HG03575 (cell line): Measurements from ENCODE around the gene HOXC9.

ENCODE experiments used
- ATAC-seq: cut with Tn5 transposase; IDR thresholded peaks from one replicate; pipeline ENCODE4 v1.9.1; 2021; ENCODE audit not compliant: unreplicated experiment, insufficient number of reproducible peaks, low FRiP score; ENCODE audit errors: extremely low read depth

Gene HOXC9

DNA sequence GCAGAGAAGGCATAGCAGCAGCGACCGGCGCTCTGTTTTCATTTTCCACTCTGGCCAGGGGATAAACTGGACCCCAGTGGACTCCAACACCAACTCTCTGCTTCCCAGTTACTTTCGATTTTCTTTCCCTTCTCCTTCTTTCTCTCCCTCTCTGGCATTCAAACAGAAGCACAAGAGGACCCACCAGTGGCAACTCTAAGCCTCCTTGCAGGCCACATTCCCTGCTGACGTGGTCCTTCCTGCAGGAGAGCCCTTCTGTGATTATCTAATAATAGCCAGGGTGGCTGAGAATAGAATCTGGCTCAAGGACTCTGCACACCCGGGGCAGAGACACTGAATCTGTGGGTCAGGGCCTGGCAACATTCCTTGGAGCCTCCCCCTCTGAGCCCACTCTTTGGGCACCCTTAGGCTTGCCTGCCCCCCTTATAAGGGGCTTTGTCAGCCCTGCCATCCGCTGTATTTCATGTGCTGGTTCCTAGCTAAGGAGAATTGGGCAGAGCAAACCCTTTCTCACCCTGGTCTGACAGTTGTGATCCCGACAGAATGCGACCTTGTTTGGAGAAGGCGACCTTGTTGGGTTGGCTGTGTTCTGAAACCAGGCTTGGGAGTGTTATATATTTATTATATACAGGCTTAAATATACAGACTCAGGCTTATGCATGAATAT, 20.1 kb downstream of the HOXC9 start:
- ATAC-seq: no peak

DNA sequence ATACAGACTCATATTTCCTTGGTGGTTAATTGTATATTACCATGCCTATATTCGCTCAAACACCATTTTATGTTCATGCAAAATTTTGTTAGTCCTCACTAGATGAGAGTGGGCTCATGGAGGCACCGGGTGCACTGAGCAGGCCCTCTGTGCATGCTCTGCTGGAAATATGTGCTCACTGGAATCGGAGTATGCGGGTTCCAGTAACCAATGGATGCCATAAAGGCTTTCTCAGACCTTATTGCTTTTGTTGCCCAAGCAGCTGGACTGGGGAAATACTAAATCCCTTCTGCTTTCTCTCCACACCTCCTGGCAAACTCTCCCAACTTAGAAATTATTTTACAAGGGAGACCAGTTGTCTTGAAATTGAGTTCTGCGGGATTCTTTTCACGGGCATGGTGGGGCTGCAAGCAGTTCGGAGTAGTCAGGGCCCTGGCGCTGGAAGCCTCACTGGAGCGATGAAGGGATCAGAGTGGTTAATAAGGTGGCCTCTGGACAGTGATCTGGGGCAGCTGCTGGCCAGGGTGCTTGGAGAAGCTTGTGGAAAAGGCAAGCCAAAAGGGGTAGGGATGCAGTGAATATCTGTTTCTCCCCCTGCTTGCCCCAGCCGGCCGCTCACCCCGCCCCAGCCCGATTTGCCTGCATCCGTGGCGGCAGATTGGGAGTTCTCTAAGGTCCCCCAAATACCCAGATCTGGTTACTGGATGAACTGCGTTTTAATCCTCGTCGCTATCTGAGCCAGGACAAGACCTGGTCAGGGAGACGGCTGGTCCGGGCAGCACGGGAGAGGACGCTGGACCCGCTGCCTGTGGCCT, 20.8 kb downstream of the HOXC9 start:
- no peak for ATAC-seq

DNA sequence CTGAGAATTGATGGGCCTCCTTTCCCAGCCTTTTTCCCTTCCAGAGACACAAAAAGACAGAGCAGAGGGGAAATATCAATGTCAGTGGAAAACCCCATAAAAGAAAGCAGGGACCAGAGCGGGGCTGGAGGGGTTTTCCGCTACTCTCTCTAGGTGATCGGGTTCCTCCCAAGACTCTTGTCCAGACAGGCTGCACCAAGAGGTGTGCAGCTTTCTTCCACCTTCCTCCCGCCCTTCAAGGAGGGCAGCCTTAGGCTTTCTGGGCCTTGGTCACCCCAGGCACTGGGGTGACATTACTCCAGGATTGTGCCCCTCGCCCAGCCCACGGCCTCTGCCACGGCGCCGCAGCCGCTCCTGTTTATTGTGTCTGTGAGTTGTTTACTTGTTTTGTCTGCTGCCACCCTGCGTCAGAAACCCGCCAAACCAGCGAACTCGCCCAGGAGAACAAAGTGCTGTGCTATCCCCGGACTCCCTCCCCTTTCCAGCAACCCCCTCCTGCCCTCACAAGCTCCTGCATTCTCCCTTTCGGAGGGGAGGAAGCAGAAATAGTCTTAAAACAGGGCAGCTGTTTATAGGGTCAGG, 21.6 kb downstream of the HOXC9 start:
- no peak for ATAC-seq

- no peak for ATAC-seq
Measured at GRCh38 chr12:54022960-54023884, 23.3 kb downstream of the HOXC9 start.

DNA sequence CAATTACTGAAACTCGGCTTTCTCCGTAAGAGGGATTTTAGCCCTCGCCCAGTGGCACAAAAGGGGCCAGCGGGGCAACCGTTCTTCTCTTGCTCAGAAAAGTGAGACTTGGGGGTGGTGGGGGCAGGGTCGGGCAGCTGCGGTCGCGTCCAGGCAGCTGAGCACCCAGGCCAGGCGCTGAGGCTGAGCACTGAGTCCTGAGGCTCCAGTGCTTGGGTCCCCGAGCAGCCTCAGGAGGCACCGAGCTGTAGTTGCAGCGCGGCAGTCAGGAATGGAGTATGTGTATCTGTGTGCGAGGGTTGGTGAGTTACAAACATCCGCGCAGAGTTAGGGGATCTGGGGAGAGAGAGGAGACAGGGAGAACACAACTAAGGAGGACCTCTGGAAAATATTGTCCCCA, 24.2 kb downstream of the HOXC9 start:
- ATAC-seq: no peak

DNA sequence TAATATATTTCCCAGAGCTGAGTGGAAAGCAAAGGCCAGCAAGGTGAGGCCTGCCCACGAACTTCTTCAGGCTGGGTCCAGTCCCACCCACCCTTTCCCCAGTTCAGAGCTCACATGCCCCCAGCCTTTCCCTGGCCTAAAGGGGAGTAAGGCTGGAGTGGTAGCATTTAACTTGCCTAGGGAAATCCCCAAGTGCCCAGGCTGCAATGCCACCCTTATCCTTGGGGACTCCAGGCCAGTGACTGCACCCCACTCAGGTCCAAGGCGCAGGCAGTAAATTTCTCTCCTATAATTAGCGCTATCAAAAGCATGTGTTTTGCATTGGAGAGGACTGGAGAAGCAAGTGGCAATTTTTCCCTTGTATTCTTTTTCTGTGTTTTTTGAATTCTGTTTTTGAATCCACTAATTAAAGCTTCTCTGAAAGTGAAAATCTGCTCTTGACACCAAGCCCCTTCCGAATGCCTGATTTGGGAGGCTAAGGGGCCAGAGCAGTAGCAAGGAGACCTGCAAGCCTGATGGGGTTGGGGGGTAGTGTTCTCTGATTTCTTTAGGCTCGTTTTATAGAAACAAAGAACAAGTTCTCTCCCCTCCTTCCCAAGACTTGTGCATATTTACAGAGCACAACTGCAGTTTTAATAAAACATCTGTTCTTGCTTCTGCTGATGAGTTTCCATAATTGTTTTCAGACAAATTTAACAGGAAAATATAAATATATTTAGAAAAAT, 24.8 kb downstream of the HOXC9 start:
- no peak for ATAC-seq

DNA sequence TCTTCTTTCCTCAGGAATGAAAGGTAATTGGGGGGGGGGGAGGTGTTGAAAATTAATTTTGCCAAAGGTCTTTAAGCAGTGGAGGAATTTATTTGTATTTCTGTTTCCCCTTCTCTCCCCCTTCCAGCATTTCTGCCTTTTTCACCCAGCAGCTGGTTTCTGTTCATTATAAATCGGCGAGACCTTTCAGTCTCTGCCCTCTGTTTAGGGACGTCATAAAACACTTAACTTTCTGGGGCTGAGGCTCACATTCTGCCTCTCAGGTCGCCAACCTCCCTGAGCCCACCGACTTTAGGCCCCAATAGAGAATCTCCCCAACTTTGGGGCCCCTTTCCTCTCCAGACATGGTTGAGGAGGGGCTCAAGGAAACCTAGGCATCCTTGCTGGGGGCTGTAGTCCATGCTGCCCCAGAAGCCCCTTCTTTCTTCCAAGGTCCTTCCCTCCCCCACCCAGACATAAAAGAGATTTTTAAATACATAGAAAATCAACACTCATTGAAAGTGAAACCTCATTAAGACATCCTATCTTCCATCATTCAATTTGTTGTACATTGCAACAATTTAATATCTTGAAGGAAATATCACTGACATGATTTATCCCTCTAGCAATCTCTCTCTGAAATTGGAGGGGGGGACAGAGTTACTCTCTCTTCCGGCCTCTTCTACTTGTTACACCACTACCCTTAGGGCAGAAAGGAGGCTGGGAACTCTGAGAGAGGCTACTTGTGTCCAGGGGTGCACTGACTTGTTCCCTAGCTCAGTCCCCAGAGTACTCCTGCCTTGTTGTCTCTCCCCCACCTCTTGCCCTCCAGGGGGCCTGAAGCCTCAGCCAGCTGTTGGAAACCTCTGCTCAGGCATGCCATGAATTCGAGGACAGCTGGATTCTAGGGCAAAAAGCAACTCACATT, 25.8 kb downstream of the HOXC9 start:
- ATAC-seq: no peak

DNA sequence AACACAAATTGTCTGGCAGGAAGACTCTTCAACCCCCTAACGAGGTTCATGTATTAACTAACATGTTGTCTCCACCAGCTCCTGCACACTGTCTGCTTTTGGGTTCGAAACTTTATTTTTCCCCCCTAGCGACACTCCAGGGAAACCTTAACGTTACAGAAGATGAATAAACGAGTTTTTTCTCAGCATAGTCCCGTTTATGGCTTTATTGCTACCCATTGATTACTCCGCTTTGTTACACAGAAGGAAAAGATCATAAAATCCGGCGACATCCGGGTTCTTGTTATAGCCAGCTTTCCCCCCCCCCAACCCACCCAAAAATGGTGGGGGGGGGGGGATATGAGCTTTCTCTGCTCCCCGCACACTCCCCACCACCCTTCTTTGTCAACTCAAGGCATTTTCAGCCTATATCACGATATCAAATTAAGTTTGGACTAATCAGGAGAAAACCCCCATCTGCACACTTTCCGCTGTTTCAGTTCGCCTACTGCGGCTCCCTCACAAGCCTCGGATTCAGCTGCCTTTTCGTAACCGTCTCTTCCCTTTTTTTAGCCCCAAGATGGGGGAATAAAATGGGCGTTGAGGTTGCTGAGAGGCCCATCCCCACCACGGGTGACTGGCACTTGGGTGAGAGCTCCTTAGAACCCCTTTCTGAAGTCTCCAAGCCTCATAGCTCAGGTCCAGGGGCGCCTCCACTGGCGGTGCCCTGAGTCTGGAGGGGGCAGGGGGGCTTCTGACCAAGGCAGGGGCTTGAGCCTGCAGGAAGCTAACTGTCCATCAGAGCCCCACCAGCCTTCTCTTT, 26.9 kb downstream of the HOXC9 start:
- no peak for ATAC-seq

DNA sequence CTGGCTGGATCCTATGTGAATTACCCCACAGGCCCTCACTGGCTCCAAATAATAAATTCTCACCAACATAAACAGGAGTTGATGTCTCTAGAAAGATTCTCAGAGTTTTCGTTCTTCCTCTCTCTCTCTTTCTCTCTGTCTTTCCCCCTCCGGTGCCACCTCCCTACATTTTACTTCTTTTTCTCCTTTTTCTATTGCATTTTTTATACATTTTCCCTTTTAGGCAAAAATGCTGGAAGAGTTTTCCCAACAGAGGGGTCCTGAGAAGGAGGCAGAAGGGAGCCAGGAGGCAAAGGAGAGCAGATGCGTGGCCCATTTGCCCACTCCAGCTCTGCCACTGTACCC, 27.5 kb downstream of the HOXC9 start:
- no peak for ATAC-seq

DNA sequence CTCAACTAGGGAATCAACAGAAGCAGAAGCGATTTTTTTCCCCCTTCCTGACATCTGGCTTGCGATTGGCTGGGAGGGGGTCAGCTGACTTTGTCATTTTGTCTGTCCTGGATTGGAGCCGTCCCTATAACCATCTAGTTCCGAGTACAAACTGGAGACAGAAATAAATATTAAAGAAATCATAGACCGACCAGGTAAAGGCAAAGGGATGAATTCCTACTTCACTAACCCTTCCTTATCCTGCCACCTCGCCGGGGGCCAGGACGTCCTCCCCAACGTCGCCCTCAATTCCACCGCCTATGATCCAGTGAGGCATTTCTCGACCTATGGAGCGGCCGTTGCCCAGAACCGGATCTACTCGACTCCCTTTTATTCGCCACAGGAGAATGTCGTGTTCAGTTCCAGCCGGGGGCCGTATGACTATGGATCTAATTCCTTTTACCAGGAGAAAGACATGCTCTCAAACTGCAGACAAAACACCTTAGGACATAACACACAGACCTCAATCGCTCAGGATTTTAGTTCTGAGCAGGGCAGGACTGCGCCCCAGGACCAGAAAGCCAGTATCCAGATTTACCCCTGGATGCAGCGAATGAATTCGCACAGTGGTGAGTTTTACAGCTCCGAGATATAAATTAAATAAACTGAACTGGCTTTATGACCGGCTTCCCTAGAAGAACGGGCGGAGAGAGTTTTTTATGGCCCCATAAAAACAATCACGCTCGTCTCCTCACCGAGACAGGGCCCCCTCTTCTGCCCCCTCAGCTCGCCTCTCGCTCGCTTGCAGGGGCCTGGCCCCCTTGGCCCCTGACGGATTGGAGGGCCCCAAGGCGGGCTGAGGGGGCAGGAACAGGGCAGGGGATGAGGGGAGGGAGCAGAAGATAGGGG, 28.6 kb downstream of the HOXC9 start, which contains the start of gene HOXC6:
Gene HOXC6 (plus strand): TSS at position 127 of the 888 bp plus-strand sequence. CDS start 82 bp downstream, at position 209.
- ATAC-seq: no peak

DNA sequence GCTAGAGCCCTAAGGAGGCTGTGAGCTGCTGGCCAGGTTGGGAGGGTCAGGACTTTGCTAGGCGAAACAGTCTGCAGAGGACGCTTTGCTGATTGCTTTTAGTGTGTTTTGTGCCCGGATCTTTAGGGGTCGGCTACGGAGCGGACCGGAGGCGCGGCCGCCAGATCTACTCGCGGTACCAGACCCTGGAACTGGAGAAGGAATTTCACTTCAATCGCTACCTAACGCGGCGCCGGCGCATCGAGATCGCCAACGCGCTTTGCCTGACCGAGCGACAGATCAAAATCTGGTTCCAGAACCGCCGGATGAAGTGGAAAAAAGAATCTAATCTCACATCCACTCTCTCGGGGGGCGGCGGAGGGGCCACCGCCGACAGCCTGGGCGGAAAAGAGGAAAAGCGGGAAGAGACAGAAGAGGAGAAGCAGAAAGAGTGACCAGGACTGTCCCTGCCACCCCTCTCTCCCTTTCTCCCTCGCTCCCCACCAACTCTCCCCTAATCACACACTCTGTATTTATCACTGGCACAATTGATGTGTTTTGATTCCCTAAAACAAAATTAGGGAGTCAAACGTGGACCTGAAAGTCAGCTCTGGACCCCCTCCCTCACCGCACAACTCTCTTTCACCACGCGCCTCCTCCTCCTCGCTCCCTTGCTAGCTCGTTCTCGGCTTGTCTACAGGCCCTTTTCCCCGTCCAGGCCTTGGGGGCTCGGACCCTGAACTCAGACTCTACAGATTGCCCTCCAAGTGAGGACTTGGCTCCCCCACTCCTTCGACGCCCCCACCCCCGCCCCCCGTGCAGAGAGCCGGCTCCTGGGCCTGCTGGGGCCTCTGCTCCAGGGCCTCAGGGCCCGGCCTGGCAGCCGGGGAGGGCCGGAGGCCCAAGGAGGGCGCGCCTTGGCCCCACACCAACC, 29.8 kb downstream of the HOXC9 start:
- ATAC-seq: no peak

DNA sequence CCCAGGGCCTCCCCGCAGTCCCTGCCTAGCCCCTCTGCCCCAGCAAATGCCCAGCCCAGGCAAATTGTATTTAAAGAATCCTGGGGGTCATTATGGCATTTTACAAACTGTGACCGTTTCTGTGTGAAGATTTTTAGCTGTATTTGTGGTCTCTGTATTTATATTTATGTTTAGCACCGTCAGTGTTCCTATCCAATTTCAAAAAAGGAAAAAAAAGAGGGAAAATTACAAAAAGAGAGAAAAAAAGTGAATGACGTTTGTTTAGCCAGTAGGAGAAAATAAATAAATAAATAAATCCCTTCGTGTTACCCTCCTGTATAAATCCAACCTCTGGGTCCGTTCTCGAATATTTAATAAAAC, 30.5 kb downstream of the HOXC9 start:
- no peak for ATAC-seq

DNA sequence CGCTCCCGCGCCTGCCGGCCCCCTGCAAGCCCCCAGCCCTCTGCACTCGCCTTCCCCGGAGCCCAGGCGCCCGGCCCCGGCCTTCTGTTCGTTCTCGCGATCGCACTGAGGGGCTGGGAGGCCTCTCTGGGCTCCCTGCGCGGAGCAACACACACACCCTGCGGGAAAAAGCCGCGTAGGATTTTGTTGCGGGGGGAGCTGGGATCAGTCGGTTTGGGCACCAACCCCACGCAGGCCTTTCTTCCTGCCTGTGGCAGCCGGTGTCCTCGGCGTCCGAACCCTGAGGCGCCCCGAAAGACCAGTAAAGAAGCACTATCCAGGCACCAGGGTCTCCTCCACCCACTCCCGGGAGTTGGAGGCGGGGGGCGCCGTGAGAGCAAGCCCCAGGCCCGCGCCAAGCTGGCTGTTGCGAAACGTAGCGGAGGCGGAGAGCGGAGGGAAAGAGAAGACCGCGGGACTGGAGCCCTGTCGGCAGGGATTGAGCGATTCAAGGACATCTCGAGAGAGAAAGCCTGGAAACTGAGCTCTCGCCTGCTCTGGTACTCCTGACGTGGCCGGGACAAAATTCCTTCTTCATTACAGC, 31.0 kb downstream of the HOXC9 start:
- no peak for ATAC-seq

GRCh38 chr12:54031480-54031879, 31.5 kb downstream of the HOXC9 start:
- no peak for ATAC-seq

DNA sequence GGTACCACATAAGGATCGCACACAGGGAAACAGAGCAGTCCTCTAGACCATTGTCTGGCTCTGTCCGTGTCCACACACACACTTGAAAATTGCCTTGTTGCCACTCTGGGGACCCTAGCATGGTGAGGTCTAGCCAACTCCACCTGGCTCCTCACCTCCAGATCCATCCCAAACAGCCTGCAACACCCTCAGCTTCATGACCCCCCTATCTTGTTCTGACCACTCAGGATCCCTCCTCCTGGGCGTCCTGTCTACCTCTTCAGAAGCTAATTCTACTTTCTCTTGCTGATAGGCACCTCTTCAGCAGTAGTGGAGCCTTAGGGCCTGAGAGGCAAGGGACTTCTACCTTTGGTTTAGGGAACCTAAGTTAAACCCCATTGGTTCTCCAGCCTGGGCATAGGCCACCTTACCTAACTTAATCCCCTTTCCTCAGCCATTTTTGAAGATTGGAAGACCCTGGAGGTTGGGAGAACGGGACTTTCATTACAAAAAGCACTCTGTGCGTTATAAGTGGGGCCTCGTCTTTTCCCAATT, 32.2 kb downstream of the HOXC9 start:
- no peak for ATAC-seq
